OCI-LY1 (cell line): ENCODE data around the gene OR10A6.

Experiments
- H2AFZ ChIP-seq: fragments of 200-600 bp; sonication (generic), shearing (Covaris generic); 2 replicates; pipeline ENCODE4 v1.6.0; 2014; ENCODE audit warnings: antibody characterized with exemption, mild to moderate bottlenecking, low read length
- H3F3A ChIP-seq: fragments of 200-600 bp; sonication (generic), shearing (Covaris generic); 2 replicates; pipeline ENCODE4 v1.6.0; 2014; ENCODE audit warnings: mild to moderate bottlenecking, antibody characterized with exemption, low read length, moderate library complexity; ENCODE audit not compliant: insufficient read depth
- H3K27ac ChIP-seq: fragments of 200-600 bp; sonication (generic); 2 replicates; pipeline ENCODE4 v1.5.1; 2014; ENCODE audit warnings: low read length, mixed run types, mild to moderate bottlenecking, low read depth; ENCODE audit not compliant: poor library complexity, severe bottlenecking
- H3K27me3 ChIP-seq: fragments of 200-600 bp; sonication (generic); 2 replicates; pipeline ENCODE4 v1.6.0; 2014; ENCODE audit warnings: antibody characterized with exemption, mild to moderate bottlenecking, low read length, moderate library complexity; ENCODE audit not compliant: insufficient read depth
- H3K36me3 ChIP-seq: fragments of 200-600 bp; sonication (generic); 2 replicates; pipeline ENCODE4 v1.6.1; 2014; ENCODE audit warnings: mild to moderate bottlenecking, antibody characterized with exemption, low read length, moderate library complexity, mixed read lengths; ENCODE audit not compliant: insufficient read depth
- H3K4me1 ChIP-seq: fragments of 200-600 bp; sonication (generic); 2 replicates; pipeline ENCODE4 v1.5.1; 2014; ENCODE audit warnings: mild to moderate bottlenecking, low read length, moderate library complexity; ENCODE audit not compliant: insufficient read depth, severe bottlenecking
- H3K4me2 ChIP-seq: fragments of 200-600 bp; sonication (generic), shearing (Covaris generic); 2 replicates; pipeline ENCODE4 v1.6.1; 2014; ENCODE audit warnings: low read length
- H3K4me3 ChIP-seq: fragments of 200-600 bp; sonication (generic); 2 replicates; pipeline ENCODE4 v1.5.1; 2014; ENCODE audit warnings: low read length, low read depth, mild to moderate bottlenecking, mixed read lengths; ENCODE audit not compliant: poor library complexity, severe bottlenecking
- H3K79me2 ChIP-seq: fragments of 200-600 bp; shearing (Covaris generic); 2 replicates; pipeline ENCODE4 v1.6.1; 2016; ENCODE audit warnings: mixed run types, low read length, mixed read lengths; ENCODE audit not compliant: insufficient read depth
- H3K9ac ChIP-seq: fragments of 200-600 bp; sonication (generic), shearing (Covaris generic); 2 replicates; pipeline ENCODE4 v1.6.1; 2014; ENCODE audit warnings: mild to moderate bottlenecking, low read length, mixed read lengths
- H3K9me2 ChIP-seq: fragments of 200-600 bp; sonication (generic), shearing (Covaris generic); 2 replicates; pipeline ENCODE4 v1.6.1; 2014; ENCODE audit warnings: low read depth, mild to moderate bottlenecking, low read length, mixed read lengths
- H3K9me3 ChIP-seq: fragments of 200-600 bp; shearing (Covaris generic); 2 replicates; pipeline ENCODE4 v1.6.1; 2014; ENCODE audit warnings: low read length, mixed read lengths
- H4K20me1 ChIP-seq: fragments of 200-600 bp; sonication (generic), shearing (Covaris generic); 2 replicates; pipeline ENCODE4 v1.6.0; 2016; ENCODE audit warnings: mild to moderate bottlenecking, low read length; ENCODE audit not compliant: insufficient read depth
- CTCF ChIP-seq: fragments of 200-600 bp; sonication (generic), shearing (Covaris generic); IDR thresholded peaks from 2 replicates; pipeline ENCODE4 v1.5.1; 2017; ENCODE audit warnings: mild to moderate bottlenecking, antibody characterized with exemption, low read length, moderate library complexity, mixed read lengths
- EZH2 ChIP-seq: fragments of 200-600 bp; sonication (generic), shearing (Covaris generic); IDR thresholded peaks from 2 replicates; pipeline ENCODE4 v1.8.0; 2017; ENCODE audit warnings: borderline replicate concordance, mixed run types, mild to moderate bottlenecking, antibody characterized with exemption, low read length, moderate library complexity, mixed read lengths

The OR10A6 gene

GRCh38 chr11:7892840-7893254 lies 38.2 kb downstream of the OR10A6 start:
- Histone ChIP-seq H3K9me2 (no peaks in the 10 kb centered on the region), H3K4me2 (peak overlapping the region; percentile 52), H4K20me1 (no peaks in the 10 kb centered on the region), H3K27ac (peak overlapping the region; percentile 94), H3F3A (no peaks in the 10 kb centered on the region), H3K27me3 (no peaks in the 10 kb centered on the region), H3K79me2 (no peaks in the 10 kb centered on the region), H3K36me3 (no peaks in the 10 kb centered on the region), H3K4me3 (peak overlapping the region; percentile 18), H2AFZ (peak overlapping the region; percentile 85), H3K9me3 (no peaks in the 10 kb centered on the region), H3K4me1 (peaks cover 50% of the 10 kb centered on the region), H3K9ac (peak overlapping the region; percentile 52)
- no peak for TF ChIP-seq EZH2
- TF ChIP-seq CTCF: peak; percentile 79

- Histone ChIP-seq H3K36me3 (no peaks in the 10 kb centered on the region), H3K9ac (peak overlapping the region; percentile 52), H3K79me2 (no peaks in the 10 kb centered on the region), H3K27me3 (no peaks in the 10 kb centered on the region), H2AFZ (0 out of 2 replicates have a peak overlapping the region, but pooled peaks have one; percentile 16), H3K4me1 (peaks cover 53% of the 10 kb centered on the region), H3K4me2 (peak overlapping the region; percentile 52), H3K27ac (peak overlapping the region; percentile 94), H3F3A (no peaks in the 10 kb centered on the region), H3K9me3 (no peaks in the 10 kb centered on the region), H3K4me3 (peak overlapping the region; percentile 18), H3K9me2 (no peaks in the 10 kb centered on the region), H4K20me1 (no peaks in the 10 kb centered on the region)
- TF ChIP-seq CTCF (no peak), EZH2 (no peak)
Measured at GRCh38 chr11:7892059-7892699, 38.9 kb downstream of the OR10A6 start.

- H3K36me3 ChIP-seq: no peaks in the 10 kb centered on the region
- H3K27ac ChIP-seq: peak overlapping the region; percentile 94
- peak overlapping the region; percentile 47 for H3K9ac ChIP-seq
- peak overlapping the region; percentile 6; the same call in 1 of the 2 replicates for H2AFZ ChIP-seq
- TF ChIP-seq CTCF: no peak
- H4K20me1 ChIP-seq: no peaks in the 10 kb centered on the region
- no peaks in the 10 kb centered on the region for H3F3A ChIP-seq
- peaks cover 56% of the 10 kb centered on the region for H3K4me1 ChIP-seq
- no peaks in the 10 kb centered on the region for H3K79me2 ChIP-seq
- no peaks in the 10 kb centered on the region for H3K9me2 ChIP-seq
- peak overlapping the region; percentile 68 for H3K4me2 ChIP-seq
- H3K4me3 ChIP-seq: peak overlapping the region; percentile 30
- no peaks in the 10 kb centered on the region for H3K27me3 ChIP-seq
- no peaks in the 10 kb centered on the region for H3K9me3 ChIP-seq
Measured at GRCh38 chr11:7890417-7891172, 40.5 kb downstream of the OR10A6 start.
